Measurements from ENCODE around the gene GTF2A2. TPM values are rescaled to one million over a fixed set of nuclear protein-coding genes. Genes with fewer than 3 reads are reported as not detected.

The GTF2A2 gene
- total RNA-seq, 1 donor from 2014 or later = 152 TPM

- FAIRE-seq = no peak
Observed at GRCh38 chr15:59596640-59597039, 60.7 kb downstream of the GTF2A2 start.

GRCh38 chr15:59595434-59595915 is 61.8 kb downstream of the GTF2A2 start:
- DNase-seq (ENCODE audit: low read depth) (no peak), FAIRE-seq (no peak)
- H3K4me1 Mint-ChIP-seq (ENCODE audit: low read depth, unreplicated experiment) = peaks cover 16% of the 10 kb centered on the region
- H3K36me3 Mint-ChIP-seq (ENCODE audit: low read depth, unreplicated experiment) = no peaks in the 10 kb centered on the region
- Histone ChIP-seq H3K79me2 (ENCODE audit: insufficient read depth, low read length) (no peaks in the 10 kb centered on the region), H3K27ac (ENCODE audit: low read depth, low read length) (peak overlapping the region; percentile 76), H3K4me2 (ENCODE audit: low read length) (no peak overlapping the region), H3K27me3 (ENCODE audit: insufficient read depth, low read length) (no peaks in the 10 kb centered on the region), H3K9me3 (ENCODE audit: insufficient read depth, low read depth, low read length) (no peaks in the 10 kb centered on the region), H3K36me3 (ENCODE audit: insufficient read depth, low read length) (no peaks in the 10 kb centered on the region), H3K9ac (ENCODE audit: low read length) (peak overlapping the region; percentile 62), H3K4me1 (ENCODE audit: insufficient read depth, low read length) (peaks cover 14% of the 10 kb centered on the region), H3K4me3 (ENCODE audit: insufficient read depth, low read depth, low read length) (no peak overlapping the region), H4K20me1 (ENCODE audit: insufficient read depth, low read length) (no peaks in the 10 kb centered on the region), H2AFZ (ENCODE audit: low read depth, low read length) (no peak overlapping the region)
- H3K27ac Mint-ChIP-seq (ENCODE audit: unreplicated experiment) = peak overlapping the region; percentile 90
- TF ChIP-seq CTCF (IDR thresholded peaks at IDR 0.05; ENCODE audit: insufficient read depth, low read depth, low read length) (no peak), EZH2 (IDR thresholded peaks at IDR 0.05; ENCODE audit: insufficient read depth, low read length) (no peak)
- H3K27me3 Mint-ChIP-seq (ENCODE audit: low read depth, unreplicated experiment) = no peaks in the 10 kb centered on the region
- H3K9me3 Mint-ChIP-seq (ENCODE audit: unreplicated experiment) = no peaks in the 10 kb centered on the region
- no peak overlapping the region for H3K4me3 Mint-ChIP-seq (ENCODE audit: unreplicated experiment)

More at GRCh38 chr15:59596640-59597039, 60.7 kb downstream of the GTF2A2 start:
- no peak overlapping the region for H2AFZ ChIP-seq (ENCODE audit: low read depth, low read length)
- H3K9me3 ChIP-seq (ENCODE audit: insufficient read depth, low read depth, low read length) = no peaks in the 10 kb centered on the region
- no peaks in the 10 kb centered on the region for H3K27me3 ChIP-seq (ENCODE audit: insufficient read depth, low read length)
- Mint-ChIP-seq H3K9me3 (ENCODE audit: unreplicated experiment) (peaks cover 2% of the 10 kb centered on the region), H3K4me1 (ENCODE audit: low read depth, unreplicated experiment) (peaks cover 16% of the 10 kb centered on the region), H3K4me3 (ENCODE audit: unreplicated experiment) (no peak overlapping the region), H3K27ac (ENCODE audit: unreplicated experiment) (no peak overlapping the region), H3K27me3 (ENCODE audit: low read depth, unreplicated experiment) (no peaks in the 10 kb centered on the region), H3K36me3 (ENCODE audit: low read depth, unreplicated experiment) (no peaks in the 10 kb centered on the region)
- no peak for DNase-seq (ENCODE audit: low read depth)
- no peaks in the 10 kb centered on the region for H3K79me2 ChIP-seq (ENCODE audit: insufficient read depth, low read length)
- no peak overlapping the region for H3K27ac ChIP-seq (ENCODE audit: low read depth, low read length)
- peaks cover 14% of the 10 kb centered on the region for H3K4me1 ChIP-seq (ENCODE audit: insufficient read depth, low read length)
- H3K36me3 ChIP-seq (ENCODE audit: insufficient read depth, low read length) = no peaks in the 10 kb centered on the region
- H3K4me3 ChIP-seq (ENCODE audit: insufficient read depth, low read depth, low read length) = no peak overlapping the region
- no peak for TF ChIP-seq EZH2 (IDR thresholded peaks at IDR 0.05; ENCODE audit: insufficient read depth, low read length)
- TF ChIP-seq CTCF (IDR thresholded peaks at IDR 0.05; ENCODE audit: insufficient read depth, low read depth, low read length) = no peak
- no peak overlapping the region for H3K9ac ChIP-seq (ENCODE audit: low read length)
- no peak overlapping the region for H3K4me2 ChIP-seq (ENCODE audit: low read length)
- no peaks in the 10 kb centered on the region for H4K20me1 ChIP-seq (ENCODE audit: insufficient read depth, low read length)

- Mint-ChIP-seq H3K4me1 (ENCODE audit: low read depth, unreplicated experiment) (peaks cover 16% of the 10 kb centered on the region), H3K9me3 (ENCODE audit: unreplicated experiment) (peaks cover 2% of the 10 kb centered on the region), H3K27ac (ENCODE audit: unreplicated experiment) (peak overlapping the region; percentile 90), H3K4me3 (ENCODE audit: unreplicated experiment) (no peak overlapping the region), H3K27me3 (ENCODE audit: low read depth, unreplicated experiment) (no peaks in the 10 kb centered on the region), H3K36me3 (ENCODE audit: low read depth, unreplicated experiment) (no peaks in the 10 kb centered on the region)
- TF ChIP-seq EZH2 (IDR thresholded peaks at IDR 0.05; ENCODE audit: insufficient read depth, low read length) = no peak
- TF ChIP-seq CTCF (IDR thresholded peaks at IDR 0.05; ENCODE audit: insufficient read depth, low read depth, low read length) = no peak
- H3K4me1 ChIP-seq (ENCODE audit: insufficient read depth, low read length) = peaks cover 14% of the 10 kb centered on the region
- H3K4me3 ChIP-seq (ENCODE audit: insufficient read depth, low read depth, low read length) = no peak overlapping the region
- H3K27me3 ChIP-seq (ENCODE audit: insufficient read depth, low read length) = no peaks in the 10 kb centered on the region
- H2AFZ ChIP-seq (ENCODE audit: low read depth, low read length) = peak overlapping the region; percentile 38
- H3K27ac ChIP-seq (ENCODE audit: low read depth, low read length) = peak overlapping the region; percentile 76
- no peaks in the 10 kb centered on the region for H3K36me3 ChIP-seq (ENCODE audit: insufficient read depth, low read length)
- peak overlapping the region; percentile 62 for H3K4me2 ChIP-seq (ENCODE audit: low read length)
- H3K79me2 ChIP-seq (ENCODE audit: insufficient read depth, low read length) = no peaks in the 10 kb centered on the region
- DNase-seq (ENCODE audit: low read depth) (no peak), FAIRE-seq (no peak)
- H3K9ac ChIP-seq (ENCODE audit: low read length) = peak overlapping the region; percentile 62
- no peaks in the 10 kb centered on the region for H3K9me3 ChIP-seq (ENCODE audit: insufficient read depth, low read depth, low read length)
- H4K20me1 ChIP-seq (ENCODE audit: insufficient read depth, low read length) = no peaks in the 10 kb centered on the region
Observed at GRCh38 chr15:59594991-59595390, 62.3 kb downstream of the GTF2A2 start.
